Stomach smooth muscle (tissue), 2 donors: Measurements from ENCODE around the gene TRIM16.
"Not testable (repeated sequence)": the region's sequence is repeated elsewhere in the genome, so short reads cannot be mapped to it uniquely, and the experiment has no call there.

Experiments
- H3K27ac ChIP-seq: one replicate; pipeline ENCODE4 v1.7.0; 2013; ENCODE audit warnings: mild to moderate bottlenecking, low read length, inconsistent platforms
- H3K27me3 ChIP-seq, 2 donors: one replicate each; pipeline ENCODE4 v1.7.0; 2013; ENCODE audit warnings: low read length in 2 of 2; ENCODE audit not compliant: insufficient read depth in 2 of 2, control insufficient read depth in 1 of 2
- H3K36me3 ChIP-seq, 2 donors: one replicate each; pipeline ENCODE4 v1.7.0; 2013; ENCODE audit warnings: low read length in 2 of 2; ENCODE audit not compliant: control insufficient read depth in 2 of 2, insufficient read depth in 2 of 2
- H3K4me1 ChIP-seq: one replicate; pipeline ENCODE4 v1.7.0; 2013; ENCODE audit warnings: low read length; ENCODE audit not compliant: control insufficient read depth, insufficient read depth
- H3K4me3 ChIP-seq, 2 donors: one replicate each; pipeline ENCODE4 v1.7.0; 2013; ENCODE audit warnings: low read length in 2 of 2
- H3K9ac ChIP-seq, 2 donors: one replicate each; pipeline ENCODE4 v1.7.0; 2013; ENCODE audit warnings: low read length in 2 of 2, mild to moderate bottlenecking in 1 of 2
- H3K9me3 ChIP-seq, 2 donors: one replicate each; pipeline ENCODE4 v1.7.0; 2013; ENCODE audit warnings: low read length in 2 of 2; ENCODE audit not compliant: control insufficient read depth in 2 of 2
- donor health status: healthy.
- donor health status: Pancreatic carcinoma.

Gene TRIM16

DNA sequence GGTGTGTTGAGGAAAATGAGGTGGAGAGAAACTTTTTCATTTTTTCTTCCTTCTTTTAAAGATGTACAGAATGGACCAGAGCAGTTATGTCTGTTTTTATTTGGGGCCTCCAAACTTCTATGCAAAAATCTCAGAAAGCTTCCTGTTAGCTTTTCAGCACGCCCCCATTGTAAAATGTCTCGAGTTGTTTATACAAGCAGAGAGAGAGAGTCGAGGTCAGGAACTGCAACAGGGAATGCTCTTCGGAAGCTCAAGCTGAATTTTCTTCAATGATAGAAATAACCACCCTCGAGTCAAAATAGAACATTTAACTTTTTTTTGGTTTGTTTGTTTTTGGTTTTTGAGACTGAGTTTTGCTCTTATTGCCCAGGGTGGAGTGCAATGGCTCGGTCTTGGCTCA is 68.3 kb downstream of the TRIM16 start:
- H3K4me1 ChIP-seq, H3K4me3 ChIP-seq, H3K27me3 ChIP-seq, H3K27ac ChIP-seq, H3K36me3 ChIP-seq, H3K9ac ChIP-seq, H3K9me3 ChIP-seq: not testable (repeated sequence)

GRCh38 chr17:15613111-15613510 is 71.0 kb downstream of the TRIM16 start:
- not testable (repeated sequence) for H3K4me1 ChIP-seq, H3K27me3 ChIP-seq, H3K9me3 ChIP-seq, H3K36me3 ChIP-seq, H3K4me3 ChIP-seq, H3K9ac ChIP-seq, H3K27ac ChIP-seq

DNA sequence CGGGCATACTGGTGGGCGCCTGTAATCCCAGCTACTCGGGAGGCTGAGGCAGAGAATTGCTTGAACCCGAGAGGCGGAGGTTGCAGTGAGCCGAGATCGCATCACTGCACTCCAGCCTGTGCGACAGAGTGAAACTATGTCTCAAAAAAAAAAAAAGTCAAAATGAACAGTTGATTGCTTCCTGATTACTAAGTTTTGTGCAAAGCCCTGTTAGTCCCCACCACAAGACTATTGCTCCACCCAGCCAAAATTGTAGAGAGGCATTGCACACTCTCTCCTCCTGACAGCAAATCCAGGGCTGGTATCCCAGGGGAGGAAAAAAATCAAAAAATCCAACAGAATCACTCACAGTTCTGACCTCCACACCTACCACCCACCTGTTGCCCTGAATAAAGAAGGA is 91.2 kb downstream of the TRIM16 start:
- H3K9ac ChIP-seq, H3K36me3 ChIP-seq, H3K27me3 ChIP-seq, H3K9me3 ChIP-seq, H3K4me1 ChIP-seq, H3K4me3 ChIP-seq, H3K27ac ChIP-seq: not testable (repeated sequence)

DNA sequence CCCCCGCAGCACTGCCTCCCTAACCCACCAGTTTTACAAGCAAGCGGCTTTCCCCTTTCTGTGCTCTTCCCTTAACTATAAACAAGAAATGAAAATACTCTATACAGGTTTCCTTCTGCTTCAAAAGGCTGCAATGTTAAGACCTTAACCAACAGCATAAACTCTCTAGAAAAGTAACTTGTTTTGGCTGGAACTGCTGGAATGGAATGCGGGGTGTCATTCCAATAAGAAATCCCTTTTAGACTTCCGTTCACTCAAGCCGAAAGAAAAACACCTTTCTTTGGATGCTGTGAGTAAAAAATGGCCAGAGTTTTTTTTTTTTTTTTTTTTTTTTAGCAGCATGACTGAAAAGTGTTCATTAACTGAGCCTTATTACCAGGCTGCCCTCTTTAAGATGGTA is 92.1 kb downstream of the TRIM16 start:
- H3K27ac ChIP-seq, H3K4me3 ChIP-seq, H3K9me3 ChIP-seq, H3K9ac ChIP-seq, H3K27me3 ChIP-seq, H3K36me3 ChIP-seq, H3K4me1 ChIP-seq: not testable (repeated sequence)

DNA sequence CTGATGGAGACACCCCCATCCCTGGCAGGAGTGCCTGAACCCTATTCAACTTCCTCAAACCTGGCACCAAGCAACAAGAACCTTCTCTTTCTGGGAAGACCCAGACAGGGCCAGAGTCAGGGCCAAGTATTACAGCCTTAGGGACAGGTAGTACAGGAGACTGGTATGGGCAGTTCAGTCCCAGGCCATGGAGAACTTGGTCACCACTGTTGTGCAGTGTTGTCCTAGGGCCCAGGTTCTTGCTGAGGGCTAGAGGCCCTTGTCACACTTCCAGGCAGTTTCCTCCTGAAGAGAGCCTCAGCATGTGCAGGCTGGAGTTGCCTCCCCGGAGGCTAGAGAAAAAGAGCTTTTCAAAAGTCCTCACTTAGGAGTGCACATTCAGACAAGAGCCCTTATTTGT is 93.3 kb downstream of the TRIM16 start:
- H3K36me3 ChIP-seq, H3K4me1 ChIP-seq, H3K27me3 ChIP-seq, H3K9ac ChIP-seq, H3K4me3 ChIP-seq, H3K27ac ChIP-seq, H3K9me3 ChIP-seq: not testable (repeated sequence)

DNA sequence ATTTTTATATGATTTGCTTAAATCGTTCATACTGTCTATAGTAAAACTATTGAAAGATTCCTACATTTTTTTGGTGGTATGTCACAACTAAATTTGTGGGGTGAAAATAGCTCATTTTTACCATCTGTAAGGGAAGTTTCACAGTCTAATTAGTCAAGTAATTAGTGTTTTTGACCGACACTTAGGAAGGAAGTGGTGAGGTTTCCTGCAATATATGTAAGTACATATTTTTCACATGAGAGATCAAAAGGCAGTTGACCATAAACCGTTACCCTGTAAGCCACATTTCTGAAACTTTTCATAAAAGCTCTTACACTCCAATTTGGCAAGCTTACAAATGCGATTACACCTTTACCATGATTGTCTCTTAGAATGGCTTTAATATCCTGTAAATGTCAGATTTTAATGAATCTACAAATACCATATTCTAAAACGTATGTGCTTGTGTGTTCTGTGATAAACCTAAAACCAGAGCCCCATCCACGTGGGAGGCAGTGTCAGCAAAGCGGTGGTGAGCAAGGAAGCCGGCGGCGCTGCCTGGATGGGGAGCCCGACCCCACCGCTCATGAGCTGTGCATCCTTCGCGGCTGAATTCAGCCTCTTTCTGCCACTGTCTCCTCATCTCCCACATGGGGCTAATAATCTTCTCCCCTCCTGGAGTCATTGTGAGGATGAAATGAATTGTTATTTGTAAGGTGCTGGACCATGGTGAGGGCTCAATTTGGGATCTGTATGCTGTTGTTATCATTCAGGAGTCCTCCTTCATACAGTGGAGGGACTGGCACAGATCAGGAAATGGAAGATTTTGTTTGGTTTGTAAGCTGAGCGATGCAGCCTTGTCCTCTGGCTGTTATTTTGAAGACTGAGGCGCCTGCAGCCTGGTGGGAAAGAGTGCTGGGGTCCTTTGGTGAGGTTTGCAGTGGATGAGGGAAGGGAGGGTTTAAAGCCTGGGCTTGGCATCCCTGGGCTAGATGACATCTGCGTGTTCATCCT is 94.3 kb downstream of the TRIM16 start:
- H3K27me3 ChIP-seq, H3K4me3 ChIP-seq, H3K36me3 ChIP-seq, H3K27ac ChIP-seq, H3K9me3 ChIP-seq, H3K9ac ChIP-seq, H3K4me1 ChIP-seq: not testable (repeated sequence)

GRCh38 chr17:15588017-15588416 is 96.1 kb downstream of the TRIM16 start:
- H3K27me3 ChIP-seq, H3K36me3 ChIP-seq, H3K4me3 ChIP-seq, H3K9me3 ChIP-seq, H3K9ac ChIP-seq, H3K4me1 ChIP-seq, H3K27ac ChIP-seq: not testable (repeated sequence)

DNA sequence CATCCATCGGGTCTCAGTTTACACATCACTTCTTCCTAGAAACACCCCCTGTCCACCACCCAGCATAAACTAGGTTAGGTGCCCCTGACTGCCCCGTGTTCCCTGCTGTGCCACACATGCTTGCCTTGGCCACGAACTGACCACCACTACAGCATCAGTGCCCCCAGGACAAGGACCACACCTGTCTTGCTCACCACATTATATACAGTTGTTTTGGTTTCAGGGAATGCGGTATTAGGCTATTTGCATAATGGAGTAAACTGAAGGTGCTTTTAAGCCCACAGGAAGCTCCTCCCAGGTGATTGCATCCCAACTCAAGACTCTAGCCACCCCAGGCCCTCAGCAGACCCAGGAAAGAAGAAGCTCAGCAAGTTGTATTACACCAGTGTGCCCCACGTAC is 100.8 kb downstream of the TRIM16 start:
- H3K27ac ChIP-seq, H3K27me3 ChIP-seq, H3K4me1 ChIP-seq, H3K4me3 ChIP-seq, H3K9ac ChIP-seq, H3K36me3 ChIP-seq, H3K9me3 ChIP-seq: not testable (repeated sequence)

DNA sequence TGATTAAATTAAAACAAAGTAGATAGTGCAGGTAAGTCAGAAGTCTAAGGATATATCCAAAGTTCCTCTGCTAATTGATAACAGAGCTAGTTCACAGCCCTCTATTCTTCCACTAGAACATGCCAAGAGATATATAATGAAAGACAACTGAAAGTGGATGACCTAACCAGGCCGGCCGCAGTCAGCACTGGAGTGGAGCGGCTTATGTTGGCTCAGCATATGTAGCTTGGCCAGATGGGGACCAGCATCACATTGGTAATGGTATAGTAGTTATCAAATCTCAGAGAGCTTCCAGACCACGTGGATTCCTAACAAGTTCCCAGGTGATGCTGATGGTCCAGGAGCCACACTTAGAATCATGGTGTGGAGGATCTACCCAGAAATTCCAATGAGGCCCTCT is 102.6 kb downstream of the TRIM16 start:
- not testable (repeated sequence) for H3K36me3 ChIP-seq, H3K4me1 ChIP-seq, H3K4me3 ChIP-seq, H3K27ac ChIP-seq, H3K9me3 ChIP-seq, H3K27me3 ChIP-seq, H3K9ac ChIP-seq
